SK-N-SH (cell line): Measurements from ENCODE around the gene UGT1A1. TPM values are rescaled to one million over a fixed set of nuclear protein-coding genes. Genes with fewer than 3 reads are reported as not detected.

Experiments used
- CTCF ChIA-PET: fragments of 300-600, 350-600 bp; formaldehyde crosslinking; extraction: SDS; loops from one replicate; lab custom pipeline; 2021; lab: Yijun Ruan, JAX
- POLR2A ChIA-PET: fragments of 350-600 bp; sonication (Branson Sonifier 250); formaldehyde crosslinking; extraction: SDS; loops from one replicate; lab custom pipeline; 2020; ENCODE audit warnings: antibody characterized with exemption, inconsistent platforms; lab: Yijun Ruan, JAX
- DNase-seq: peaks from one replicate; pipeline ENCODE4 v3.0.0; 2012
- H2AFZ ChIP-seq: fragments of 200-600 bp; sonication (generic); 2 replicates; pipeline ENCODE4 v1.8.1; 2016; ENCODE audit warnings: antibody characterized with exemption, mild to moderate bottlenecking, low read depth
- H3F3A ChIP-seq: fragments of 200-600 bp; sonication (generic); replicated peaks from 2 replicates; pipeline ENCODE3; 2016; ENCODE audit warnings: antibody characterized with exemption, mild to moderate bottlenecking; ENCODE audit not compliant: insufficient read depth
- H3K27ac ChIP-seq, 2 experiments: fragments of 200-500 bp in 1 of 2; fragments of 200-600 bp in 1 of 2; sonication (Bioruptor generic) in 1 of 2; sonication (generic), shearing (Covaris generic) in 1 of 2; 2 replicates each; pipeline versions ENCODE4 v1.5.1 to v1.6.1; 2014 to 2016; ENCODE audit warnings: low read depth in 2 of 2, inconsistent platforms in 1 of 2, low read length in 1 of 2, mild to moderate bottlenecking in 1 of 2, mixed read lengths in 1 of 2
- H3K27me3 ChIP-seq: fragments of 200-600 bp; sonication (generic), shearing (Covaris generic); 2 replicates; pipeline ENCODE4 v1.6.1; 2016; ENCODE audit warnings: mixed run types; ENCODE audit not compliant: insufficient read depth
- H3K36me3 ChIP-seq, 2 experiments: fragments of 200-500 bp in 1 of 2; fragments of 200-600 bp in 1 of 2; sonication (Bioruptor generic) in 1 of 2; sonication (generic) in 1 of 2; replicated peaks in 1 of 2; 2 replicates each; pipeline versions ENCODE3 to v1.5.1; 2014 to 2016; ENCODE audit warnings: low read length in 1 of 2, mild to moderate bottlenecking in 1 of 2; ENCODE audit not compliant: insufficient read depth in 2 of 2, control insufficient read depth in 1 of 2
- H3K4me1 ChIP-seq, 2 experiments: fragments of 200-500 bp in 1 of 2; fragments of 200-600 bp in 1 of 2; sonication (Bioruptor generic) in 1 of 2; sonication (generic), shearing (Covaris generic) in 1 of 2; 2 replicates each; pipeline versions ENCODE4 v1.5.1 to v1.6.1; 2014 to 2016; ENCODE audit warnings: low read depth in 1 of 2, low read length in 1 of 2, mixed run types in 1 of 2; ENCODE audit not compliant: insufficient read depth in 2 of 2, control insufficient read depth in 1 of 2
- H3K4me2 ChIP-seq: fragments of 200-600 bp; sonication (generic), shearing (Covaris generic); 2 replicates; pipeline ENCODE4 v1.6.1; 2017; ENCODE audit warnings: mixed run types
- H3K4me3 ChIP-seq, 2 experiments: fragments of 200-500 bp in 1 of 2; fragments of 200-600 bp in 1 of 2; sonication (Bioruptor generic) in 1 of 2; sonication (generic), shearing (Covaris generic) in 1 of 2; 2 replicates each; pipeline versions ENCODE4 v1.5.1 to v1.8.1; 2014 to 2016; ENCODE audit warnings: low read depth in 2 of 2, inconsistent platforms in 1 of 2, low read length in 1 of 2, mild to moderate bottlenecking in 1 of 2, mixed read lengths in 1 of 2, moderate library complexity in 1 of 2
- H3K79me2 ChIP-seq: fragments of 200-600 bp; sonication (generic); 2 replicates; pipeline ENCODE4 v1.8.1; 2017; ENCODE audit warnings: mild to moderate bottlenecking; ENCODE audit not compliant: insufficient read depth
- H3K9ac ChIP-seq: fragments of 200-600 bp; sonication (generic); 2 replicates; pipeline ENCODE4 v1.6.1; 2017; ENCODE audit warnings: mixed run types
- H3K9me2 ChIP-seq: fragments of 200-600 bp; sonication (generic); 2 replicates; pipeline ENCODE4 v1.6.1; 2017; ENCODE audit warnings: mixed run types
- H3K9me3 ChIP-seq: fragments of 200-600 bp; sonication (generic); 2 replicates; pipeline ENCODE4 v1.6.1; 2017; ENCODE audit warnings: mixed run types, mild to moderate bottlenecking, moderate library complexity
- H4K20me1 ChIP-seq: fragments of 200-600 bp; sonication (generic); 2 replicates; pipeline ENCODE4 v1.6.1; 2017; ENCODE audit warnings: mild to moderate bottlenecking, mixed run types; ENCODE audit not compliant: insufficient read depth
- FOSL2 ChIP-seq: IDR thresholded peaks from 2 replicates; pipeline ENCODE4 v1.4.0; 2012; ENCODE audit warnings: low read depth, mild to moderate bottlenecking, moderate library complexity, borderline replicate concordance
- IRF3 ChIP-seq: fragments of 150-350 bp; IDR thresholded peaks from 2 replicates; pipeline ENCODE4 v1.6.1; 2016; ENCODE audit warnings: mild to moderate bottlenecking, low read depth, low read length
- JUND ChIP-seq: IDR thresholded peaks from 2 replicates; pipeline ENCODE4 v1.4.0; 2012
- MAX ChIP-seq: IDR thresholded peaks from 2 replicates; pipeline ENCODE4 v1.4.0; 2012; ENCODE audit warnings: low read depth
- NFIC ChIP-seq: IDR thresholded peaks from 2 replicates; pipeline ENCODE4 v1.4.0; 2012; ENCODE audit warnings: borderline replicate concordance
- POLR2AphosphoS5 ChIP-seq: IDR thresholded peaks from 2 replicates; pipeline ENCODE4 v1.6.1; 2012; ENCODE audit warnings: low read depth, low read length
- RCOR1 ChIP-seq: fragments of 150-350 bp; IDR thresholded peaks from 2 replicates; pipeline ENCODE4 v1.6.1; 2017; ENCODE audit warnings: antibody characterized with exemption, low read length
- RXRA ChIP-seq: IDR thresholded peaks from 2 replicates; pipeline ENCODE4 v1.4.0; 2012; ENCODE audit warnings: low read depth, mild to moderate bottlenecking, borderline replicate concordance
- TCF12 ChIP-seq: IDR thresholded peaks from 2 replicates; pipeline ENCODE4 v1.4.0; 2012
- TEAD4 ChIP-seq: IDR thresholded peaks from 2 replicates; pipeline ENCODE4 v1.4.0; 2012; ENCODE audit warnings: mild to moderate bottlenecking, borderline replicate concordance; ENCODE audit not compliant: insufficient read depth
- USF1 ChIP-seq: IDR thresholded peaks from 2 replicates; pipeline ENCODE4 v1.4.0; 2012; ENCODE audit warnings: low read depth, borderline replicate concordance
- USF2 ChIP-seq: fragments of 150-350 bp; IDR thresholded peaks from 2 replicates; pipeline ENCODE4 v1.6.1; 2017; ENCODE audit warnings: antibody characterized with exemption, low read length, low read depth, borderline replicate concordance
- YY1 ChIP-seq: IDR thresholded peaks from 2 replicates; pipeline ENCODE4 v1.4.0; 2012; ENCODE audit warnings: low read depth, mild to moderate bottlenecking
- ZBTB33 ChIP-seq: IDR thresholded peaks from 2 replicates; pipeline ENCODE4 v1.4.0; 2012; ENCODE audit warnings: low read depth, borderline replicate concordance
- WGBS: methylation state at CpG from one replicate; pipeline ENCODE4 v1.1.6; 2017; ENCODE audit warnings: low lambda C conversion rate; 5-methylcytosine and 5-hydroxymethylcytosine counted together
- polyA plus RNA-seq, 3 experiments: library from polyadenylated mRNA; depleted of rRNA; stranded (reverse); fragments of >200 nt; gene quantifications; 2 replicates each; pipeline ENCODE4 v1.2.3, GENCODE V29; 2012

Gene UGT1A1
- polyA plus RNA-seq, 1 of the 3 experiments (the other 2 are of a cell fraction) = not detected

- no peak overlapping the region for H2AFZ ChIP-seq
- H3K4me3 ChIP-seq = no peak overlapping the region
- H3K36me3 ChIP-seq = no peaks in the 10 kb centered on the region
- no peak for DNase-seq
- H3K9me3 ChIP-seq = no peaks in the 10 kb centered on the region
- POLR2A ChIA-PET = no interaction called here
- CTCF ChIA-PET = interaction anchor here (0.5 kb wide), 1 partner anchor 1083 kb away, joined by 3 read pairs; no protein-coding TSS in a partner anchor
- no peak overlapping the region for H3K4me2 ChIP-seq
- no peak for TF ChIP-seq RXRA
- no peak for TF ChIP-seq USF2
- H4K20me1 ChIP-seq = no peaks in the 10 kb centered on the region
- no peaks in the 10 kb centered on the region for H3F3A ChIP-seq
- no peaks in the 10 kb centered on the region for H3K4me1 ChIP-seq
- WGBS = 50% methylated on average over 6 of the region's 7 CpGs
- no peaks in the 10 kb centered on the region for H3K79me2 ChIP-seq
- no peak overlapping the region for H3K27ac ChIP-seq
- H3K27me3 ChIP-seq = no peaks in the 10 kb centered on the region
- no peaks in the 10 kb centered on the region for H3K9me2 ChIP-seq
- H3K9ac ChIP-seq = no peak overlapping the region
Measured at GRCh38 chr2:233799087-233799665, 39.1 kb downstream of the UGT1A1 start.

- Histone ChIP-seq H3K9ac (no peak overlapping the region), H4K20me1 (no peaks in the 10 kb centered on the region), H3F3A (no peaks in the 10 kb centered on the region), H3K36me3 (no peaks in the 10 kb centered on the region)
- no peak for TF ChIP-seq ZBTB33
- no peak for TF ChIP-seq USF1
- no peak for TF ChIP-seq TCF12
- TF ChIP-seq, all 33 proteins: peak for 0
- no peaks in the 10 kb centered on the region for H3K27me3 ChIP-seq
- no peaks in the 10 kb centered on the region for H3K79me2 ChIP-seq
- H3K4me1 ChIP-seq = no peaks in the 10 kb centered on the region
- H3K4me2 ChIP-seq = no peak overlapping the region
- no peak overlapping the region for H3K27ac ChIP-seq
- 34% methylated on average over 3 of the region's 5 CpGs for WGBS
- no peak for DNase-seq
- no peaks in the 10 kb centered on the region for H3K9me3 ChIP-seq
- POLR2A ChIA-PET = no interaction called here
- no peak overlapping the region for H2AFZ ChIP-seq
- CTCF ChIA-PET = interaction anchor here (0.5 kb wide), 1 partner anchor 1083 kb away, joined by 3 read pairs; no protein-coding TSS in a partner anchor
- H3K4me3 ChIP-seq = no peak overlapping the region
- H3K9me2 ChIP-seq = no peaks in the 10 kb centered on the region
Measured at GRCh38 chr2:233799716-233800115, 39.6 kb downstream of the UGT1A1 start.

GRCh38 chr2:233800208-233800607, 40.1 kb downstream of the UGT1A1 start:
- Histone ChIP-seq H3K9me2 (no peaks in the 10 kb centered on the region), H3K9ac (no peak overlapping the region), H3K79me2 (no peaks in the 10 kb centered on the region), H3K4me3 (no peak overlapping the region), H3K27me3 (no peaks in the 10 kb centered on the region), H4K20me1 (no peaks in the 10 kb centered on the region), H2AFZ (no peak overlapping the region), H3K4me2 (no peak overlapping the region), H3K36me3 (no peaks in the 10 kb centered on the region), H3K27ac (no peak overlapping the region), H3F3A (no peaks in the 10 kb centered on the region), H3K4me1 (no peaks in the 10 kb centered on the region), H3K9me3 (no peaks in the 10 kb centered on the region)
- POLR2A ChIA-PET = no interaction called here
- TF ChIP-seq USF2 (no peak), USF1 (no peak), IRF3 (no peak), YY1 (no peak), RCOR1 (no peak), MAX (no peak), POLR2AphosphoS5 (no peak), TEAD4 (no peak), NFIC (no peak), TCF12 (no peak), JUND (no peak), FOSL2 (no peak)
- DNase-seq = no peak
- CTCF ChIA-PET = no interaction called here
- WGBS = 46% methylated on average over 6 of the region's 7 CpGs
